IMR-90 (cell line): Measurements from ENCODE around the gene NPTX1.

Source experiments
- CEBPB ChIP-seq: IDR thresholded peaks from 2 replicates; pipeline ENCODE4 v1.6.1; 2012; ENCODE audit warnings: low read depth, low read length, improper control_type of control experiment
- CHD1 ChIP-seq: IDR thresholded peaks from 2 replicates; pipeline ENCODE4 v1.6.1; 2012; ENCODE audit warnings: low read depth, low read length, improper control_type of control experiment
- CTCF ChIP-seq: conservative IDR thresholded peaks from 2 replicates; pipeline ENCODE4 v1.5.1; 2012; ENCODE audit warnings: mild to moderate bottlenecking, low read depth, low read length, improper control_type of control experiment
- ELK1 ChIP-seq: fragments of 150-350 bp; IDR thresholded peaks from 2 replicates; pipeline ENCODE4 v1.6.1; 2016; ENCODE audit warnings: low read depth, mild to moderate bottlenecking, low read length, moderate library complexity, borderline replicate concordance
- MAFK ChIP-seq: IDR thresholded peaks from 2 replicates; pipeline ENCODE4 v1.6.1; 2012; ENCODE audit warnings: low read depth, low read length, improper control_type of control experiment
- MAZ ChIP-seq: IDR thresholded peaks from 2 replicates; pipeline ENCODE4 v1.6.1; 2012; ENCODE audit warnings: low read depth, mild to moderate bottlenecking, low read length, improper control_type of control experiment, moderate library complexity, borderline replicate concordance
- NFE2L2 ChIP-seq: fragments of 150-350 bp; IDR thresholded peaks from 2 replicates; pipeline ENCODE4 v1.6.1; 2016; ENCODE audit warnings: low read depth, mild to moderate bottlenecking, low read length
- POLR2A ChIP-seq: IDR thresholded peaks from 2 replicates; pipeline ENCODE4 v1.6.1; 2012; ENCODE audit warnings: mild to moderate bottlenecking, low read depth, low read length
- RAD21 ChIP-seq: IDR thresholded peaks from 2 replicates; pipeline ENCODE4 v1.6.1; 2012; ENCODE audit warnings: low read length, improper control_type of control experiment
- RCOR1 ChIP-seq: IDR thresholded peaks from 2 replicates; pipeline ENCODE4 v1.6.1; 2012; ENCODE audit warnings: mild to moderate bottlenecking, low read length, improper control_type of control experiment; ENCODE audit not compliant: insufficient replicate concordance
- RFX5 ChIP-seq: IDR thresholded peaks from 2 replicates; pipeline ENCODE4 v1.8.0; 2012; ENCODE audit warnings: low read depth, mild to moderate bottlenecking, low read length, moderate library complexity
- SMC3 ChIP-seq: fragments of 150-350 bp; IDR thresholded peaks from 2 replicates; pipeline ENCODE4 v1.6.1; 2016; ENCODE audit warnings: low read depth, mild to moderate bottlenecking, antibody characterized with exemption, low read length, moderate library complexity
- USF2 ChIP-seq: fragments of 150-350 bp; IDR thresholded peaks from 2 replicates; pipeline ENCODE4 v1.6.1; 2017; ENCODE audit warnings: mild to moderate bottlenecking, antibody characterized with exemption, low read length, low read depth

GRCh38 chr17:80507965-80508364, 31.6 kb upstream of the NPTX1 start:
- TF ChIP-seq RFX5 (no peak), CTCF (no peak), ELK1 (no peak), RAD21 (no peak), SMC3 (no peak), USF2 (no peak), RCOR1 (no peak), POLR2A (no peak), CEBPB (no peak), MAFK (no peak), MAZ (no peak), NFE2L2 (no peak), CHD1 (no peak)
